ENCODE measurements around the gene RASSF4. TPM values are rescaled to one million over a fixed set of nuclear protein-coding genes. Genes with fewer than 3 reads are reported as not detected.

Gene RASSF4
- total RNA-seq, 1 donor from 2014 or later: 93.5 TPM

DNA sequence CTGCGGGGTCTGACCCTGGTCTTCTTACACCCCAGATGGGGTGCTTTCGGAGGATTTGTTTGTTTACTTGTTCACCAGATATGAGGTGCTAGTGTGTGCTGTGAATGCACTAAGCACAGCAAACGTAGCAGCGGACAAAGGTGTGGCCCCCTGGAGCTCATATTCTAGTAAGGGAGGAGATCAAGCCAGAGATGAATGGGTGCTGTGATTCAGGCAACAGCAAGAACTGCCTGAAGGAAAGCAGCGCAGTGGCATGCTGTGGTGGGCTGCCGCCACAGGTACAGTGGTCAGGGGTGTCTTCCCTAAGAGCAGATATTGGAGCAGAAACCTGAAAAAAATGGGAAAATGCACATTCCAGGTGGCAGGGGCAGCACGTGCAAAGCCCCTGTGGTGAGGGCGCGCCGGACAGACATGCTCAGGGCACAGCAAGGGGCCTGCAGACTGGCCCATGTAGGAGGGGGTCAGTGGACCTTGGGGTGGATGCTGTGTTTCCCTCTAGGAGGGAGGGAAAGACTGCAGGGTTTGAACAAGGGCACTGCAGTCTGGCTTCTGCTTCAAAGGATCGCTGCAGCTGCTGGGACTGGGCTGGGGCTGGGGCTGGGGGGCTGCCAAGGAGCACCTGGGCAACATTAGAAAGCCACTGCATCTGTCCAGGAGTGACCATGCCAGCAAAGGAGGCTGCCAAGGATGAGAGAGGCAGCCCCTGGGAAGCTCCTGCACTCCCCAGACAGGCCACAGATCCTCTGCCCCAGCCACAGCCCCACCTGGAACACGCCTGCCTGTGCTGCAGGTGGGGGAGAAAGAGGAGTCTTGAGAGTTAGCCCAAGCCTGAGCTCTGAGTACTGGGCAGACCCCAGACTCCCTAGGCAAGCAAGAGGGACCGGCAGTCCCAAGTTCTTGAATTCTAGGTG lies 19.9 kb downstream of the RASSF4 start:
- ATAC-seq: no peak
- peak; percentile 33 for DNase-seq
- intact Hi-C loops (cut with micrococcal nuclease): loop anchor here (5.0 kb wide), 1 partner anchor 47 kb away; no protein-coding TSS in a partner anchor

DNA sequence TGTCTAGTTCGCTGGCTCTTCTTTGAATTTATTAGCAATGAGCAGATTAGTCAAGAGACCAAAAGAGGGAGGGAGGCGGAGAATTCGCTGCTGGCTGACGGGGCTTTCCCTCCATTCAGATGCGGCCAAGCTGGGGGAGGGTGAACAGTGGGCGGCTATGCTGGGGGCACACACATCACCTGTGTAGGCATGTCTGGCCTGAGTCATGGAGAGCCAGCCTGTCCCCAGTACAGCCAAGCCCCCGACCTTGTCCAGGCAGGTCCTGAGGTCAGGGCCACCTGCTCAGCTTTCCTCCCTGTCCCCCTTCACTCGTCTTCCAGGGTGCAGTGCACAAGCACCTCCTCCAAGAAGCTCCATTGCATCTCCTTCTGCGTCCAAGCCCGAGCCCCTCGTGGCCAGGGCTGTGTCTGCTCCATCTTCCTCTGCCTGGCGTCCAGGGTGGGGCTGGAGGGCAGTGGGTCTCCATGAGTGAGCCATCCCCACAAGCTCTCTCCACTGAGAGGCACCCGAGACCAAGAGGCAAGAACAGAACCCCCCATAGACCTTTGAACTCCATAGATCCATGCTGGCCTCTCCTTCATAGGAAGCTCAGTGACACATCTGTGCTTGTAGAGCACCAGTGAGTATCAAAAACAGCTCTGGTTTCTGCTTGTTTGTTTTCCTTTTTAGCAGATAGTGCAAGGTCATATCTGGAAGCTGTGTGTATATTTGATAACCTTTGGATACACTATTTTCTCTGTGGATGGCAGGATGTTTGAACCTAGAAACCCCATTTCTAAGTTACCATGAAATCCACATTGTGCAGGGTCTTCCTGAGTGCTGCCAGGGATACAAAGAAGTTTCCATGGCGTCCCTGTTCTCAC lies 20.9 kb downstream of the RASSF4 start:
- intact Hi-C loops (cut with micrococcal nuclease): no loop called here
- DNase-seq (peak; percentile 26), ATAC-seq (no peak)

DNA sequence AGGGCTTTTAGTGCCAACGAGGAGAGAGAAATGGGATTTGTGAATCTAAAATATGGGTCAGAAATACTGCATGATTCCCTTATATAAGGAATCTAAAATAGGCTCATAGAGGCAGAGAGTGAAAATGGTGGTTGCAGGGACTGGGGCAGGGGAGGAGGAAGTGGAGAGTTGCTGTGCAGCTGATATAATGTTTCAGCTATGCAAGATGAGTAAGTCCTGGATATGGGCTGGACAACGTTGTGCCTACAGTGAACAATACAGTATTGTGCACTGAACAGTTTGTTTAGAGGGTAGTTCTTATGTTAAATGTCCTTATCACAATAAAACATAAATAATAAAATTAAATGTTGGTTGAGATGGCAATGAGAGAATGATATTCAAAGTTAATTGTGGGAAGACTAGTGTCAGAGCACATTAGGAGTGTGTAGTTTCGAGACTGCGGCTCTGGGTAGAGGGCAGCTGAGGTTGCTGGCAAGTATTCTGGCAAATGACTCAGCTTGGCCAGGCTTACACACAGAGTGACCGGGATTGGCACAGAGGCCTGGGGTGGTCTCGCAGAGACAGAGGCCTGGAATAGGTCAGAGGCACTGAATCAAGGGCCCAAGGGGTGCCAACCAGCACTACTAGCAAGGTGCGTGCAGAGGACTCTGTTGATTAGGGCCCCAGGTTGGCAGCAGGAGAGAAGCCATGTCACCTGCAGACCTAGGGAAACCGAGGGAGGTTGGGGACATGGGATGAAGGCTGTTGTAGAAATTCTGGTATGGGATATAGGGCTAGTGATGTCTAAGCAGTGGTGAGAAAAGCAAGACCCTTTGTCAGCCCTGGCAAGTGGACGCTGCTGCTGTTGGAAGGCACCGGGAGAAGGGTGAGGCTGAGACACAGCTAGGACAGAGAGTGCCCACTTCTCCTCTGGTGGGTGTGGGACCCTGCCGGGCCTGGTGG lies 21.8 kb downstream of the RASSF4 start:
- ATAC-seq (peak; percentile 49), DNase-seq (peak; percentile 65)
- intact Hi-C loops (cut with micrococcal nuclease): no loop called here

DNA sequence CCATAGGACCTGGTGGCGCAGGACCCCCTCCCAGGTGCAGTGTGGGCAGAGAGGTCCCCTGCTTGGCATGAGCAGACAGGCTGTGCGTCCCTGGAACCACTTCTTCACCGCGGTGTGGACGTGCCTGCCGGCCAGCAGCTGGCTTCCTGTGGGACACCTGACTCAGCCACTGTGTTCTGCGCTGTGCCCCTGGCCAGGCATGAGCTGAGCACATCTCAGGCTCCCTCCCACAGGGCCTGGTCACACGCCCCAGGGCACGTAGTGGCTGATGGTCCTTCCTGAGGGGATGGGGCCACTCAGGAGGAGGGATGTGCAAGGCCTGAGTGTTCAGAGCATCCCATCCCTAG lies 22.5 kb downstream of the RASSF4 start:
- peak; percentile 44 for ATAC-seq

DNA sequence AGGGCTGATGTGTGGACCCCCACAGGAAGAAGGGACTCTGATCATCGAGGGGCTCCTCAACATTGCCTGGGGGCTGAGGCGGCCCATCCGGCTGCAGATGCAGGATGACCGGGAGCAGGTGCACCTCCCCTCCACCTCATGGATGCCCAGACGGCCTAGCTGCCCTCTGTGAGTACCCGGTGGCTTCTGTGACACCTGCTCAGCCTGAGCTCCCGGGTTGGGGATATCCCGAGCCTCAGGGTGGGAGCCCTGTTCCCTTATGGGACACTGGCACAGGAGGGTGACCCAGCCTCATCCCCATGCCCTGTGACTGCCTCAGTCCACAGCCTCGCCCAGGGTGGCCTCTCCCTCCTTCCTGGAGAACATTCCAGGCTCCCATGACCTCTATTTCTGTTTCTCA lies 22.9 kb downstream of the RASSF4 start:
- DNase-seq (no peak), ATAC-seq (no peak)
- intact Hi-C loops (cut with micrococcal nuclease): no loop called here

More for the DNA sequence above, 22.5 kb downstream of the RASSF4 start:
- DNase-seq: peak; percentile 76
- intact Hi-C loops (cut with micrococcal nuclease): no loop called here

DNA sequence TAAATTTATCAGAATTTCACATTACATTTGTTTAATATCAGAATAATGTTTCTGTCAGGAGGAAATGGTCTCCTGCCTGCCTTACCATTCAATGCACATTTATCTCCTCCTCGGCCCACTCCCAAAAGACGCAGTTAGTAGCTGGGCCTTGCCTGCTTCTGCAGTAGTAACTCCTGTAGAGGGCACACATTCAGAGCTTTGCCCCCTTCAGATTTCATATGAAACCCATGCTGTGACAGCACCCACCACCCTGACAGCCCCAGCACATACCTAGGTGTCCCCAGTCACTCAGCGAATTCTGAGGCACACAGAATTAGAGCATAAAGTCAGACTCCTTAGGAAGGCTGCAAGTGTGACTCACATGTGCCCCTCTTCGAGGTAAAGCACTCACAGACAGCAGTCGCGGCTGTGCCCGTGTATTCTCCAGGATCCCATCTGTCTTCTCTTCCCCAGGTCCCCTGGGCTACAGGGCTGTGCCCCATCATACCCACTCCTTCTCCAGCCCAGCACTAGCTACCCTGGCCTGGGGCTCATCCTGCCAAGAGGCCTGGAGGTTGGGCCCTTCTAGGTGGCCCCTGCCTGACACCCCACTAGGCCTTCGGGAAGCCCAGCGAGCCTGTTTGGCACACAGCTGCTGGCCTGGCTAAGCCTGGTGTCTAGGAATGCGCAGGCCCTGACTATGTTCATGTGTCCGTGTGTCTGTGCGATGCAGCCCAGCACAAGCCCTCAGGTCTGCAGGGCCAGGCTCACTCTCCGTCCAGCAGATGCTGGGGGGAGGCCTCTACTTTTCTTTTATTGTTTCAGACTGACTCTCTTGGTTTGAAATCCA lies 23.7 kb downstream of the RASSF4 start:
- DNase-seq (peak; percentile 37), ATAC-seq (no peak)

DNA sequence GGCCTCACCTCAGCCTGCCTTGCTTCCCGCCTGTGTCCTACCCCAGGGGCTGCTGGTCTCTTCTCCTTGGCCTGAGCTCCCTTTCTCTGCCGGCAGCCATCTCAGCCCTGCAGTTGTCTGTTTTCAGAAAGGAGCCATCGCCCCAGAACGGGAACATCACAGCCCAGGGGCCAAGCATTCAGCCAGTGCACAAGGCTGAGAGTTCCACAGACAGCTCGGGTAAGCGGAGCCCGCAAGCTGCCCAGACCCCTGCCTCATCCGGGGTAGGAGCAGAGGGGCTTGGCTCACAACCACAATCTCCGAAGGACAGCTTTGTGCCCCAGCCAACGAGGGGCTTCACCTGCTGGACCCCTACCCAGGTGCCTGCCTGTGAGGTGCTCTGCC lies 24.3 kb downstream of the RASSF4 start:
- no peak for DNase-seq
- no peak for ATAC-seq
- intact Hi-C loops (cut with micrococcal nuclease): no loop called here

More for the DNA sequence above, 23.7 kb downstream of the RASSF4 start:
- intact Hi-C loops (cut with micrococcal nuclease): no loop called here

DNA sequence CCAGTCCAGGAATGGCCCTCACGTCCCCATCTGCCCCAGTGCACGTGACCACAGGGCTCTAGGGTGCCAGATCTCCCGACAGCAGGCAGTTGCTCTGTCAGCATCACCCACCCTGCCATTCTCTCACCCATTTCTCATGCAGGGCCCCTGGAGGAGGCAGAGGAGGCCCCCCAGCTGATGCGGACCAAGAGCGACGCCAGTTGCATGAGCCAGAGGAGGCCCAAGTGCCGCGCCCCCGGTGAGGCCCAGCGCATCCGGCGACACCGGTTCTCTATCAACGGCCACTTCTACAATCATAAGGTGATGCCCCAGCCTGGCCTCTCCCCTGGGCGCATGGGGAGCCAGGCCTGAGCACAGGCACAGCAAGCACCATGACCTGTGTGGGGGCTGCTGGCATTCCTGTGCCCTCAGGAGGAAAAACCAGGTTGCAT lies 25.1 kb downstream of the RASSF4 start:
- ATAC-seq: peak; percentile 3
- DNase-seq: peak; percentile 57
- intact Hi-C loops (cut with micrococcal nuclease): no loop called here

DNA sequence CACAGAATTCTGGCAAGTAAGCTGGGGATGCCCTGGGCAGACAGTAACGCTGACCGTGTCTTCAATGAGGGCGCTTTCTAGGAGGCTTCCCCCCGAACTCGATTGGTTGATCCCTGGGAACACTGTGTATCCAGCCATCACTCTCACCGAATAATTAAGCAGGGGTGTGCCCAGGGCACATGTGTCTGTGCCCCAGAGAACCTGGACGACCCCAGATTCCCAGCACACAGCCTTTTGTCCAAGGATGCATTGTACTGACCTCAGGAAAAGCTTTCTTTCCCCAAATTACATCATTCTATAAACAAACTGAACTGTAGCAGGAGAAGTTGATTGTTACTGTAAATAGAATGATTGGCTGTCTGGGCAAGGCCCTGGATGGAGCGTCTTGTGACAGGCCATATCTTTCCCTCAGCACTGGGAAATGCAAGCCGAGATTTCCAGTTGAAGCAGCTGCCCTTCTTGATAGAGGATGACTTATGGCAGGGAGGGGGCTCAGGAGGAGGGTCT lies 25.6 kb downstream of the RASSF4 start:
- DNase-seq (no peak), ATAC-seq (peak; percentile 7)
- intact Hi-C loops (cut with micrococcal nuclease): no loop called here

DNA sequence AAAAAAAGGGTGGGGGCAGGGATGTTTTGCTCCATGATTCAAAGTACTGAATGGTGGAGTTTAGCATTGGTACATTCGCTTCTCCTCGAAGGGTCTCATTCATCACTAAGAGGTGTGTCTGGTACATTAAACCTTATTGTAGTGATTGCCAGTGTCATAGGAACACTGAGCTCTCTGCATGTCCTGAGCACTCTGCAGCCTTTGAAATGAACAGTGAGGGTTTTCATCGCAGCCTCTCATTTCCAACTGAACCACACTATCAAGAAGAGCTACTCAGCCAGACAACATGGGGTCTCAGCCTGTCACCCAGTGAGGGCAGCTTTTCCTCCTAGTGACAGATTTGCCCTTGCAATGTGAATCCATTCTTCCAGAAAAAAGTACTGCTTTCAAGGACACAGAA lies 26.6 kb downstream of the RASSF4 start:
- intact Hi-C loops (cut with micrococcal nuclease): no loop called here
- DNase-seq: no peak
- ATAC-seq: no peak

DNA sequence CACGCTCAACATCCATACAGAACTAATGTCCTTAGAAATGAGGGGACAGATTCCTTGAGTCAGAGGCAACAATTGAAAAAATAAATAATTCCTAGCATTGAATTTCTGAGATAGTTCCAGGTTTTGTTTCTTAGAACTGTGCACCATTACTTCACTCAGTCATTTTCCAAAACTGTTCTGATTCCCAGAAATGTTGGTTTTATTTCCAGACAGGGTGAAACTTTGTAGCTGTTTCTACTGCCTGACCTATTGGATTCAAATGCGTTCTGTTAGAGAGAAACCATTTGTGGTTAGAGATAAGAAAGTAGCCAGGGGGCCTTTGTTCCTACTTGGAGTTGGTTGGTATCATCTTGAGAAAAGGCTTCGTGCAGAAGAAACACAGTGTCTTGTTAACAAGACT lies 27.1 kb downstream of the RASSF4 start:
- ATAC-seq (peak; percentile 8), DNase-seq (no peak)
- intact Hi-C loops (cut with micrococcal nuclease): no loop called here

DNA sequence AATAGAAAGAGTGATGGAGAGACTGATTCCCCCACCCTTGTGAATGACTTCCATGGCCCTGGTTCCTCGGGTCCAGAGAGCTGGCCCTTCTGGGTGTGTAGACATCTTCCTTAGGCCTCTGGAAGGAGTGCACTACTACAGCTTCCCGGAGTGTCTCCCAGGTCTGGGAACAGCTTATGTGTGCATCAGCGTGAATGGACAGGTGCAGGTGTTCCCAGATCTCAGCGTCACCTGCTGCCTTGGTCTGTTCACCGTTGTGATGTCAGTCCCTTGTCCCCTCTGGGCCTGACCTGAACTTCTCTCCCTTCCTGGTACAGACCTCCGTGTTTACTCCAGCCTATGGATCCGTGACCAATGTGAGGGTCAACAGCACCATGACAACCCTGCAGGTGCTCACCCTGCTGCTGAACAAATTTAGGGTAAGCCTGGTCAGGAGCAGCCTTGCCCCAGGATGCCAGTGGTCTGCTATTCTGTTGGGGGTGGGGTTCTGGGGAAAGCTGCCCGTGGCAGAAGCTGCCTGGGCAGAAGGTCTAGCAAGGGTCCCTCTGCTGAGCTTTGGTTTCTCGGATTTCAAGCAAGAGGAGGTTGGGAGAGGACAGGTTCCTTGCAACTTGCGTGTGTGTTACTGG lies 29.5 kb downstream of the RASSF4 start:
- ATAC-seq: no peak
- intact Hi-C loops (cut with micrococcal nuclease): no loop called here
- no peak for DNase-seq

DNA sequence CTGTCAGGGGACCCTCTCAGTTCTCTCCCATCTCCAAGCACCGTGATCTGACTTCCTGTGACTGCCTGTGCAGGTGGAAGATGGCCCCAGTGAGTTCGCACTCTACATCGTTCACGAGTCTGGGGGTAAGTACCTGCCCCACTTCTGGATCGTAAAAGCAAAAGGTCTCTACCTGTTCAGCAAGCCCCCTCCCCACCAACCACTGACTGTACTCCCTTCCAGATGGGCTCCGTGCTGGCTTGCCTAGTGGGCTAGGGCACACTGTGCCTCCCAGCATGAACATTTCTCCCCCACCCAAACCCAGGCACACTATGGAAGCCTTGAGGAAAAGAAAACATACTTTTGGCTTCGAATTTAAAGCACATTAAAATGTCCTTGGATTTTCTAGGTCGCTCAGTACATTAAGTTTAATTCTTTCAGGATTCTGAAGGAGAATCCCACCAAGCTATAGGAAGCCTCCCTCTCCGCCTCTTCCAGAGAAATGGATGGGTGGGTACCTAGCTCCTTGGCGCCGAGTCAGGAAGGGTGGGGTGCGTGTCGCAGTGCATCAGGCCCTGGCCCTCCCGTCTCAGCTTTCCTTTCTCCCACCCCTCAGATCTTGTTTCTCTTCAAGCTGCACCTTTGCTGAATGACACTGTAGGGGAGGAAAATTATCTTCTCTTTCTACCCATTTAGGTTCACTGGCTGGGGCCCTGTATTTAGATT lies 30.1 kb downstream of the RASSF4 start:
- DNase-seq (peak; percentile 56), ATAC-seq (no peak)
- intact Hi-C loops (cut with micrococcal nuclease): no loop called here

DNA sequence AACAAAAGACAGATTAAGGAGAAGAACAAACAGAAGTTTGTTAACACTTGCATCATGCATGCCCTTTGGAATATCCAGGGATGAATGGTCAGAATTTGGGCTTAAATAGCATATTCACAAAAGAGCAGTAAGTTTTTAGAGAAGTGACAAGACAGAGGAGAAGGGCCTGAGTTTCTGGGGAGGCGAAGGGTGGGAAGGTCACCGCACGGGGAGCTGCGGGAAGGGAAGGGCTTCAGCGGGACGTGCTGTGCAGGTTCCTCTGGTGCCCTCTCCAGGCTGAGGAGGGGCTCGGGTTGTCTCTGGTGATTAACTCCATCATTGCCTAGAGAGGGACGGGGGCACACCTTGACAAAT lies 30.7 kb downstream of the RASSF4 start:
- ATAC-seq (peak; percentile 36), DNase-seq (peak; percentile 61)
- intact Hi-C loops (cut with micrococcal nuclease): no loop called here

DNA sequence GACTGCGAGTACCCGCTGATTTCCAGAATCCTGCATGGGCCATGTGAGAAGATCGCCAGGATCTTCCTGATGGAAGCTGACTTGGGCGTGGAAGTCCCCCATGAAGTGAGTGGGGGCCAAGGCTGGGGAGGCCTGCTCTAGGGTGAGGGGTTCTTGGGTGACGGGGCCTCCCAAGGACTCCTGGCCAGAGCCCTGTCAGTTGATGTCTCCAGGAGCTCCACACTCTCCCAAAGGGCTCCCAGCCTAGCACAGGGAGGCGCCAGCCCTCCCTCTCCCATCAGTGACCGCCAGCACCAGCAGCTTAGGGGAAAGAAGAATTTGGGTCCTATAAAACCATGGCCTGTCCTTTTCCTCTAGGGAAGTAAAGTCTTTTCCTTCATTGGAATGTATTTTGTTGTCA lies 31.4 kb downstream of the RASSF4 start:
- DNase-seq (no peak), ATAC-seq (no peak)
- intact Hi-C loops (cut with micrococcal nuclease): no loop called here

DNA sequence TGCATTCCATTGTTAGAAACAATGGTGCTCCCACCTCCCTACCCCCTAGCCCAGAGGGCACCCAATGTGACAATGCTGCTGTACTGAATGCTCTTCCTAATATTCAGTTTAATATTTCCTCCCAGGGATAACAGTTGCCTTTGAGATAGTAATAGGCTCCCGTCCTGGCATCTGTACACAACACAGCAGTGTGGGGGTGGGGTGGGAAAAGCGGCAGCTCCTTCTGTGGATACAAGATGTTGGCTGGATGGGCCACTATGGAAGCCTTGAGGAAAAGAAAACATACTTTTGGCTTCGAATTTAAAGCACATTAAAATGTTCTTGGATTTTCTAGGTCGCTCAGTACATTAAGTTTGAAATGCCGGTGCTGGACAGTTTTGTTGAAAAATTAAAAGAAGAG lies 32.0 kb downstream of the RASSF4 start:
- ATAC-seq (no peak), DNase-seq (peak; percentile 60)
- intact Hi-C loops (cut with micrococcal nuclease): no loop called here

DNA sequence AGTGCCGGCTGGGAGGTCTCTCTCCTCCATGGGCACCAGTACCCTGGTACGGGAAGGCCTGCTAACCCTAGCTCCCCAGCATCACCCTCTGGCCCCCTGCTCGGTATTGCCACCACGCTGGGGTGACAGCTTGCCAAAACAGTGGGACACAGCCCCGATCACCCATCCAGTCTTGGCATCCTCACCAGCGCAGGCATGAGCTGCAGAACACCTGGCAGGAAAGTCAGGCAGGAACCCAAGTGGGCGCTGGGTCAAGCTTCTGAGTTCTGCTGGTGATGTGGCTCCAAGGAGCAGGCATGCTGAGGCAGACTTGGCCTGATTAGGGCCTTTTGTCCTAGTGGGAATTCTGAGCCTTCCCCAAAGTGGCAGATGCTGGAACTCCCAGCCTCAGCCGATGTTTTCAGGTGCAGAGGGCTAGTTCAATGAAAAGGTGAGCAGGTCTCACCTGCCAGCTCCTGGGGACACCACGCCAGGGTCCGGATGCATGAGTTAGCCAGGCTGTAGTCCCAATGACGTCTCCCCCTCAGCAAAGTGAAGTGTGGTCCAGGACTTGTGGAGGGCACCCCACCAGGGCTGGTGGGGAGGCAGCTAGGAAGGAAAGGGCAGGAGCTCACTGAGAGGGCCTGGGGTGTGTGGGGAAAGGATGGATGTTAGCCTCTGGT lies 32.6 kb downstream of the RASSF4 start:
- intact Hi-C loops (cut with micrococcal nuclease): no loop called here
- ATAC-seq (peak; percentile 35), DNase-seq (peak; percentile 82)
